K562 (cell line): ENCODE results near the gene IL13. TPM values are rescaled to one million over a fixed set of nuclear protein-coding genes. Genes with fewer than 3 reads are reported as not detected.

Experiments used
- CTCF ChIP-seq, 3 experiments: IDR thresholded peaks in 2 of 3; conservative IDR thresholded peaks in 1 of 3; 2 replicates each; pipeline ENCODE4 v1.5.1; 2011 to 2012; ENCODE audit warnings: low read length in 3 of 3, mild to moderate bottlenecking in 3 of 3, control low read depth in 2 of 3, improper control_type of control experiment in 1 of 3, inconsistent platforms in 1 of 3, low read depth in 1 of 3, mixed read lengths in 1 of 3, moderate library complexity in 1 of 3; ENCODE audit not compliant: insufficient read depth in 2 of 3
- EGR1 ChIP-seq: fragments of 450-650 bp; conservative IDR thresholded peaks from 2 replicates; pipeline ENCODE4 v1.6.1; 2017; ENCODE audit warnings: mild to moderate bottlenecking
- MYC ChIP-seq, 2 experiments: fragments of 250-450 bp in 1 of 2; sonication (Bioruptor Pico) in 1 of 2; IDR thresholded peaks; 2 replicates each; pipeline versions ENCODE4 v1.5.1 to v1.6.1; 2012 to 2021; ENCODE audit warnings: low read depth in 2 of 2, borderline replicate concordance in 1 of 2, improper control_type of control experiment in 1 of 2, low read length in 1 of 2, mild to moderate bottlenecking in 1 of 2, moderate library complexity in 1 of 2
- NR2C2 ChIP-seq, 2 experiments: fragments of 200-800 bp in 1 of 2; sonication (Bioruptor generic) in 1 of 2; sonication (generic) in 1 of 2; formaldehyde crosslinking in 1 of 2; IDR thresholded peaks; 2 replicates each; pipeline versions ENCODE4 v1.6.1 to v1.8.0; 2016 to 2022; ENCODE audit warnings: mild to moderate bottlenecking in 1 of 2, missing compliant biosample characterization in 1 of 2, missing genetic modification characterization in 1 of 2, missing genetic modification reagents in 1 of 2
- PHF21A ChIP-seq: fragments of 450-650 bp; IDR thresholded peaks from 2 replicates; pipeline ENCODE4 v1.6.1; 2017; ENCODE audit warnings: low read depth, borderline replicate concordance
- RFX5 ChIP-seq: IDR thresholded peaks from 2 replicates; pipeline ENCODE4 v1.6.1; 2011; ENCODE audit warnings: low read depth, mild to moderate bottlenecking, improper control_type of control experiment, low read length
- SIN3B ChIP-seq: fragments of 450-650 bp; IDR thresholded peaks from 2 replicates; pipeline ENCODE4 v1.6.1; 2017; ENCODE audit warnings: low read depth, mild to moderate bottlenecking, moderate library complexity
- SPI1 ChIP-seq: IDR thresholded peaks from 2 replicates; pipeline ENCODE4 v1.6.1; 2011; ENCODE audit warnings: low read depth, low read length, control low read depth, borderline replicate concordance
- TSC22D4 ChIP-seq: fragments of 450-650 bp; IDR thresholded peaks from 2 replicates; pipeline ENCODE4 v1.6.1; 2016; ENCODE audit warnings: missing genetic modification characterization, missing biosample characterization, control low read depth
- ZC3H8 ChIP-seq: fragments of 450-650 bp; IDR thresholded peaks from 2 replicates; pipeline ENCODE4 v1.6.1; 2017
- ZFPM2 ChIP-seq: fragments of 250-450 bp; sonication (Bioruptor Pico); IDR thresholded peaks from 2 replicates; pipeline ENCODE4 v1.5.1; 2022; ENCODE audit warnings: mild to moderate bottlenecking
- ZNF408 ChIP-seq: fragments of 250-450 bp; sonication (Bioruptor Pico); IDR thresholded peaks from 2 replicates; pipeline ENCODE4 v1.4.0; 2020; ENCODE audit warnings: low read depth, mild to moderate bottlenecking, moderate library complexity
- ZNF778 ChIP-seq: fragments of 450-650 bp; formaldehyde crosslinking; IDR thresholded peaks from 2 replicates; pipeline ENCODE4 v1.4.0; 2020; ENCODE audit warnings: mild to moderate bottlenecking, moderate library complexity
- polyA plus RNA-seq, 8 experiments: library from polyadenylated mRNA; depleted of rRNA in 4 of 8; stranded (reverse) in 5 of 8; unstranded in 3 of 8; fragments of >200 nt; fragmentation: Nextera tagmentation in 2 of 8; fragmentation: Illumina TruSeq in 1 of 8; extraction: Ambion mirVana in 2 of 8; extraction: Trizol in 1 of 8; gene quantifications; 2 replicates each; pipeline versions ENCODE4 v1.2.1 to v1.2.3, GENCODE V29; 2011 to 2014; ENCODE audit warnings: inconsistent platforms in 1 of 8, missing spikeins in 1 of 8
- total RNA-seq, 7 experiments: library from RNA; depleted of rRNA in 6 of 7; stranded (reverse); fragments of >200 nt in 6 of 7; fragmentation: Illumina TruSeq in 2 of 7; extraction: Trizol in 2 of 7; gene quantifications; 2 replicates each; pipeline versions ENCODE4 v1.2.1 to v1.2.3, GENCODE V29; 2011 to 2021; ENCODE audit warnings: low replicate concordance in 1 of 7
- TF ChIP-seq, protein P1 (sequence below), 2 experiments: fragments of 450-650 bp; formaldehyde crosslinking in 1 of 2; IDR thresholded peaks; 2 replicates each; pipeline versions ENCODE4 v1.4.0 to v1.6.1; 2014 to 2020; ENCODE audit warnings: mild to moderate bottlenecking in 2 of 2, borderline replicate concordance in 1 of 2, low read depth in 1 of 2
- TF ChIP-seq, protein P2 (sequence below): sonication (generic); formaldehyde crosslinking; IDR thresholded peaks from 2 replicates; pipeline ENCODE4 v1.8.0; 2022; ENCODE audit warnings: missing genetic modification reagents, mild to moderate bottlenecking, moderate library complexity, borderline replicate concordance

IL13 gene
- total and polyA plus RNA-seq, 9 of the 15 experiments (the other 6 are each of a cell fraction or from before 2014, with no cell fraction given), result not detected

DNA sequence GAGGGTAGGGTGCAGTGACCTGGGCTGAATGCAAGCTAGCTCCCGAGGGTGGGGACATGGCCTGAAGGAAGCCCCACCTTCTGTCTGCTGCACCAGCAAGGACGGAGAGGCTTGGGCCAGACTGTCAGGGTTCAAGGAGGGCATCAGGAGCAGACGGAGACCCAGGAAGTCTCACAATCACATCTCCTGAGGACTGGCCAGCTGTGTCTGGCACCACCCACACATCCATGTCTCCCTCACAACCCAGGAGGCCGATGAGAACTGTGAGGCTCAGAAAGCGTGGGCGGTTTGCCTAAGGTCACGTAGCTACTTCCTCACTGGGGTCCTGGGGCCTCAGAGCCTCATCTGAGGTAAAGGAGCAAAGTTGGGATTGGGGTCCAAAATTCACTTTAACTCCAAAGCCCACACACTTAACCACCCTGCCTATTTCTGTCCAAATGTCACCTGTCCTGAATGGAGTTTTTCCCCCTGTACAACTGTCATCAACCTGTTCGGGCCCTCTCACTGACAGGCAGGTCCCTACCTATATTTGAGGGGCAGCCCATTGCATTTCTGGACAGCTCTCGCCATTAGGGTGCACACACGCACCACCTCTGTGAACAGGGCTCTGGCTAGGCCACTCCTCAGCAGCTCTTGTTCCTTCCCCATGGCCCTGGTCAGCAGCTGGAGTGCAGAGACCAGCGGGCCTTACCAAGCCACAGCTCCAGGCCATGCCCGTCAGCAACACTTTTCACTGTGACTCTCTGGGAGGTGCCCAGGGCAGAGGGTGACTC is 3.4 kb downstream of the IL13 start (continued):
- TF ChIP-seq EGR1, result peak; percentile 98
- TF ChIP-seq NR2C2 (CRISPR knock-in tag; IDR thresholded peaks at IDR 0.05), result no peak
- TF ChIP-seq NR2C2 (tag; IDR thresholded peaks at IDR 0.05), result peak; percentile 28; the same call in 1 of the 2 replicates
- no peak for TF ChIP-seq TSC22D4 (tag)
- TF ChIP-seq ZNF778 (CRISPR knock-in tag), result no peak
- TF ChIP-seq, protein P1, sequence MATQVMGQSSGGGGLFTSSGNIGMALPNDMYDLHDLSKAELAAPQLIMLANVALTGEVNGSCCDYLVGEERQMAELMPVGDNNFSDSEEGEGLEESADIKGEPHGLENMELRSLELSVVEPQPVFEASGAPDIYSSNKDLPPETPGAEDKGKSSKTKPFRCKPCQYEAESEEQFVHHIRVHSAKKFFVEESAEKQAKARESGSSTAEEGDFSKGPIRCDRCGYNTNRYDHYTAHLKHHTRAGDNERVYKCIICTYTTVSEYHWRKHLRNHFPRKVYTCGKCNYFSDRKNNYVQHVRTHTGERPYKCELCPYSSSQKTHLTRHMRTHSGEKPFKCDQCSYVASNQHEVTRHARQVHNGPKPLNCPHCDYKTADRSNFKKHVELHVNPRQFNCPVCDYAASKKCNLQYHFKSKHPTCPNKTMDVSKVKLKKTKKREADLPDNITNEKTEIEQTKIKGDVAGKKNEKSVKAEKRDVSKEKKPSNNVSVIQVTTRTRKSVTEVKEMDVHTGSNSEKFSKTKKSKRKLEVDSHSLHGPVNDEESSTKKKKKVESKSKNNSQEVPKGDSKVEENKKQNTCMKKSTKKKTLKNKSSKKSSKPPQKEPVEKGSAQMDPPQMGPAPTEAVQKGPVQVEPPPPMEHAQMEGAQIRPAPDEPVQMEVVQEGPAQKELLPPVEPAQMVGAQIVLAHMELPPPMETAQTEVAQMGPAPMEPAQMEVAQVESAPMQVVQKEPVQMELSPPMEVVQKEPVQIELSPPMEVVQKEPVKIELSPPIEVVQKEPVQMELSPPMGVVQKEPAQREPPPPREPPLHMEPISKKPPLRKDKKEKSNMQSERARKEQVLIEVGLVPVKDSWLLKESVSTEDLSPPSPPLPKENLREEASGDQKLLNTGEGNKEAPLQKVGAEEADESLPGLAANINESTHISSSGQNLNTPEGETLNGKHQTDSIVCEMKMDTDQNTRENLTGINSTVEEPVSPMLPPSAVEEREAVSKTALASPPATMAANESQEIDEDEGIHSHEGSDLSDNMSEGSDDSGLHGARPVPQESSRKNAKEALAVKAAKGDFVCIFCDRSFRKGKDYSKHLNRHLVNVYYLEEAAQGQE (IDR thresholded peaks at IDR 0.05; ENCODE audit: borderline replicate concordance), result peak; percentile 47; the same call in 1 of the 2 replicates
- TF ChIP-seq, protein P1 (CRISPR knock-in tag; IDR thresholded peaks at IDR 0.05; ENCODE audit: low read depth), result no peak
- TF ChIP-seq, protein P2, sequence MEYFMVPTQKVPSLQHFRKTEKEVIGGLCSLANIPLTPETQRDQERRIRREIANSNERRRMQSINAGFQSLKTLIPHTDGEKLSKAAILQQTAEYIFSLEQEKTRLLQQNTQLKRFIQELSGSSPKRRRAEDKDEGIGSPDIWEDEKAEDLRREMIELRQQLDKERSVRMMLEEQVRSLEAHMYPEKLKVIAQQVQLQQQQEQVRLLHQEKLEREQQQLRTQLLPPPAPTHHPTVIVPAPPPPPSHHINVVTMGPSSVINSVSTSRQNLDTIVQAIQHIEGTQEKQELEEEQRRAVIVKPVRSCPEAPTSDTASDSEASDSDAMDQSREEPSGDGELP (CRISPR knock-in tag), result peak; percentile 73; the same call in 1 of the 2 replicates
- TF ChIP-seq SIN3B, result 0 out of 2 replicates have a peak, but pooled peaks have one; percentile 24
- TF ChIP-seq PHF21A, result no peak
- no peak for TF ChIP-seq RFX5
- no peak for TF ChIP-seq MYC (IDR thresholded peaks at IDR 0.05; ENCODE audit: low read depth, low read length)
- TF ChIP-seq MYC (CRISPR knock-in tag; IDR thresholded peaks at IDR 0.05; ENCODE audit: borderline replicate concordance, low read depth), result 0 out of 2 replicates have a peak, but pooled peaks have one; percentile 46
- peak in 2 of 3 experiments; percentile 49 to 62; a peak in 4 of 6 replicates for TF ChIP-seq CTCF (IDR thresholded peaks at IDR 0.05 in 2 of 3, conservative IDR thresholded peaks at IDR 0.05 in 1 of 3; ENCODE audit: insufficient read depth in 2 of 3, low read depth in 1 of 3, low read length in 3 of 3)
- peak; percentile 79 for TF ChIP-seq SPI1
- no peak for TF ChIP-seq ZC3H8
- TF ChIP-seq ZFPM2 (CRISPR knock-in tag), result no peak
- TF ChIP-seq ZNF408 (CRISPR knock-in tag), result no peak
